WTC11 (cell line): ENCODE measurements around the gene CHST11. TPM values are rescaled to one million over a fixed set of nuclear protein-coding genes. Genes with fewer than 3 reads are reported as not detected.

Experiments used
- ATAC-seq: fragments of 200-7000 bp; cut with Tn5 transposase; 2 replicates; pipeline ENCODE4 v1.10.0; 2021; ENCODE audit warnings: mild to moderate bottlenecking, moderate library complexity
- CTCF ChIA-PET: fragments of 300-600 bp; sonication (Branson Sonifier 250); formaldehyde crosslinking; loops from one replicate; lab custom pipeline; 2021; ENCODE audit warnings: antibody characterized with exemption; lab: Charles Lee
- POLR2A ChIA-PET: fragments of 350-600 bp; sonication (Branson Sonifier 250); formaldehyde crosslinking; loops from one replicate; lab custom pipeline; 2021; ENCODE audit warnings: antibody characterized with exemption; lab: Charles Lee
- DNase-seq: peaks from one replicate; pipeline ENCODE4 v3.0.0; 2021; ENCODE audit warnings: low spot score
- H3K27ac Mint-ChIP-seq: 2 replicates; pipeline ENCODE4 v1.8.0; 2021; ENCODE audit warnings: mixed read lengths
- H3K27me3 Mint-ChIP-seq: 2 replicates; pipeline ENCODE4 v1.8.0; 2021; ENCODE audit warnings: low read depth, mild to moderate bottlenecking, moderate library complexity, mixed read lengths
- H3K36me3 Mint-ChIP-seq: 2 replicates; pipeline ENCODE4 v1.8.0; 2021; ENCODE audit warnings: mixed read lengths
- H3K4me1 Mint-ChIP-seq: 2 replicates; pipeline ENCODE4 v1.8.0; 2022; ENCODE audit warnings: mixed read lengths
- H3K4me3 Mint-ChIP-seq: 2 replicates; pipeline ENCODE4 v1.8.0; 2021; ENCODE audit warnings: mild to moderate bottlenecking, moderate library complexity, mixed read lengths
- H3K9me3 Mint-ChIP-seq: 2 replicates; pipeline ENCODE4 v1.8.0; 2021; ENCODE audit warnings: mixed read lengths
- EMX1 ChIP-seq: fragments of 250-450 bp; sonication (Bioruptor Pico); IDR thresholded peaks from 2 replicates; pipeline ENCODE4 v1.8.0; 2021; ENCODE audit warnings: mild to moderate bottlenecking
- JAZF1 ChIP-seq: fragments of 250-450 bp; sonication (Bioruptor Pico); IDR thresholded peaks from 2 replicates; pipeline ENCODE4 v1.9.0; 2021; ENCODE audit warnings: moderate library complexity, mild to moderate bottlenecking, inconsistent platforms
- NFE2L1 ChIP-seq: sonication (generic); formaldehyde crosslinking; IDR thresholded peaks from 2 replicates; pipeline ENCODE4 v1.8.1; 2023; ENCODE audit warnings: missing genetic modification reagents
- ZNF232 ChIP-seq: sonication (generic); formaldehyde crosslinking; IDR thresholded peaks from 2 replicates; pipeline ENCODE4 v1.8.0; 2022; ENCODE audit warnings: mild to moderate bottlenecking, missing genetic modification reagents
- ZNF263 ChIP-seq: sonication (generic); formaldehyde crosslinking; IDR thresholded peaks from 2 replicates; pipeline ENCODE4 v1.8.1; 2022; ENCODE audit warnings: low read depth, mild to moderate bottlenecking, moderate library complexity, missing genetic modification reagents
- total RNA-seq: library from RNA; stranded (reverse); gene quantifications from 3 replicates; pipeline ENCODE4 v1.2.3, GENCODE V29; 2021
- TF ChIP-seq, protein P1 (sequence below): sonication (generic); formaldehyde crosslinking; IDR thresholded peaks from 2 replicates; pipeline ENCODE4 v1.8.1; 2022; ENCODE audit warnings: low read depth, mild to moderate bottlenecking, moderate library complexity, missing genetic modification reagents, borderline replicate concordance
- TF ChIP-seq, protein P2 (sequence below): sonication (generic); formaldehyde crosslinking; IDR thresholded peaks from 2 replicates; pipeline ENCODE4 v1.8.1; 2022; ENCODE audit warnings: mild to moderate bottlenecking, moderate library complexity, missing genetic modification reagents
- TF ChIP-seq, protein P3 (sequence below): sonication (generic); formaldehyde crosslinking; IDR thresholded peaks from 2 replicates; pipeline ENCODE4 v1.8.1; 2023; ENCODE audit warnings: mild to moderate bottlenecking, missing genetic modification reagents, moderate library complexity
- TF ChIP-seq, protein P4 (sequence below): fragments of 250-450 bp; sonication (Bioruptor Pico); IDR thresholded peaks from 2 replicates; pipeline ENCODE4 v1.9.0; 2021; ENCODE audit warnings: mild to moderate bottlenecking, borderline replicate concordance
- TF ChIP-seq, protein P5 (sequence below): sonication (generic); formaldehyde crosslinking; IDR thresholded peaks from 2 replicates; pipeline ENCODE4 v1.8.1; 2023; ENCODE audit warnings: mild to moderate bottlenecking, missing genetic modification reagents
- TF ChIP-seq, protein P6 (sequence below): fragments of 250-450 bp; sonication (Bioruptor Pico); IDR thresholded peaks from 2 replicates; pipeline ENCODE4 v1.9.0; 2021; ENCODE audit warnings: moderate library complexity, mild to moderate bottlenecking, inconsistent platforms, borderline replicate concordance
- TF ChIP-seq, protein P7 (sequence below): sonication (generic); formaldehyde crosslinking; IDR thresholded peaks from 2 replicates; pipeline ENCODE4 v1.8.0; 2022; ENCODE audit warnings: mild to moderate bottlenecking, missing genetic modification reagents
- TF ChIP-seq, protein P8 (sequence below): sonication (generic); formaldehyde crosslinking; conservative IDR thresholded peaks from 2 replicates; pipeline ENCODE4 v1.8.1; 2023; ENCODE audit warnings: mild to moderate bottlenecking, low read depth, missing genetic modification reagents, moderate library complexity
- TF ChIP-seq, protein P9 (sequence below): sonication (generic); formaldehyde crosslinking; IDR thresholded peaks from 2 replicates; pipeline ENCODE4 v1.8.0; 2022; ENCODE audit warnings: mild to moderate bottlenecking, missing genetic modification reagents
- TF ChIP-seq, protein P10 (sequence below): sonication (generic); formaldehyde crosslinking; IDR thresholded peaks from 2 replicates; pipeline ENCODE4 v1.8.0; 2023; ENCODE audit warnings: mild to moderate bottlenecking, missing genetic modification reagents
- TF ChIP-seq, protein P11 (sequence below): sonication (generic); formaldehyde crosslinking; IDR thresholded peaks from 2 replicates; pipeline ENCODE4 v1.8.0; 2022; ENCODE audit warnings: mild to moderate bottlenecking, missing genetic modification reagents

CHST11 gene
- total RNA-seq, 1 experiment from 2014 or later: 24.2 TPM

DNA sequence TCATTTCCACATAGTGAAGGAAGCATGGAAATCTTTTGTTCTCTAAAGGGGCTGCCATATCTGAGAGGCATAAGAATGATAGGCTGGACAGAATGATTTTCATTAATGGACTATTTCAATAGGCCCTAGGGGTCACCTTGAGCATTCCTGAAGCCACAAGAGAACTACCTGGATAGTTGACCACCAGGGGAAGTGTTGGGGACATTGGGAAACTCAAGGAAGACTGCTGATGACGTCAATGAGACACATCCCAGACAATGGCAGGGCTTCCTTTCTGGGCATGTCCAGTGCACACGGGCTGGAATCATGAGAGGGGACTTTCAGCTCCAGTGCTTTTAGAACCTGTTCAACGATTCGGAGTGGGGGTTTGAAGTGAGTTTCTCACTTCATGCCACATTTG is 48.8 kb upstream of the CHST11 start:
- ATAC-seq (no peak), DNase-seq (no peak)
- Mint-ChIP-seq H3K4me3 (no peak overlapping the region), H3K36me3 (peaks cover 10% of the 10 kb centered on the region), H3K9me3 (peaks cover 26% of the 10 kb centered on the region), H3K4me1 (peaks cover 14% of the 10 kb centered on the region), H3K27ac (peak overlapping the region; percentile 10; the same call in 1 of the 2 replicates), H3K27me3 (peaks cover 10% of the 10 kb centered on the region)
- CTCF ChIA-PET: no interaction called here
- POLR2A ChIA-PET: no interaction called here
- TF ChIP-seq, protein P1, sequence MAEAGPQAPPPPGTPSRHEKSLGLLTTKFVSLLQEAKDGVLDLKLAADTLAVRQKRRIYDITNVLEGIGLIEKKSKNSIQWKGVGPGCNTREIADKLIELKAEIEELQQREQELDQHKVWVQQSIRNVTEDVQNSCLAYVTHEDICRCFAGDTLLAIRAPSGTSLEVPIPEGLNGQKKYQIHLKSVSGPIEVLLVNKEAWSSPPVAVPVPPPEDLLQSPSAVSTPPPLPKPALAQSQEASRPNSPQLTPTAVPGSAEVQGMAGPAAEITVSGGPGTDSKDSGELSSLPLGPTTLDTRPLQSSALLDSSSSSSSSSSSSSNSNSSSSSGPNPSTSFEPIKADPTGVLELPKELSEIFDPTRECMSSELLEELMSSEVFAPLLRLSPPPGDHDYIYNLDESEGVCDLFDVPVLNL (CRISPR knock-in tag): no peak
- TF ChIP-seq EMX1 (CRISPR knock-in tag): no peak
- TF ChIP-seq, protein P2, sequence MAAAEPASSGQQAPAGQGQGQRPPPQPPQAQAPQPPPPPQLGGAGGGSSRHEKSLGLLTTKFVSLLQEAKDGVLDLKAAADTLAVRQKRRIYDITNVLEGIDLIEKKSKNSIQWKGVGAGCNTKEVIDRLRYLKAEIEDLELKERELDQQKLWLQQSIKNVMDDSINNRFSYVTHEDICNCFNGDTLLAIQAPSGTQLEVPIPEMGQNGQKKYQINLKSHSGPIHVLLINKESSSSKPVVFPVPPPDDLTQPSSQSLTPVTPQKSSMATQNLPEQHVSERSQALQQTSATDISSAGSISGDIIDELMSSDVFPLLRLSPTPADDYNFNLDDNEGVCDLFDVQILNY (CRISPR knock-in tag): no peak
- TF ChIP-seq, protein P3, sequence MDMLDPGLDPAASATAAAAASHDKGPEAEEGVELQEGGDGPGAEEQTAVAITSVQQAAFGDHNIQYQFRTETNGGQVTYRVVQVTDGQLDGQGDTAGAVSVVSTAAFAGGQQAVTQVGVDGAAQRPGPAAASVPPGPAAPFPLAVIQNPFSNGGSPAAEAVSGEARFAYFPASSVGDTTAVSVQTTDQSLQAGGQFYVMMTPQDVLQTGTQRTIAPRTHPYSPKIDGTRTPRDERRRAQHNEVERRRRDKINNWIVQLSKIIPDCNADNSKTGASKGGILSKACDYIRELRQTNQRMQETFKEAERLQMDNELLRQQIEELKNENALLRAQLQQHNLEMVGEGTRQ (CRISPR knock-in tag): no peak
- TF ChIP-seq, protein P4, sequence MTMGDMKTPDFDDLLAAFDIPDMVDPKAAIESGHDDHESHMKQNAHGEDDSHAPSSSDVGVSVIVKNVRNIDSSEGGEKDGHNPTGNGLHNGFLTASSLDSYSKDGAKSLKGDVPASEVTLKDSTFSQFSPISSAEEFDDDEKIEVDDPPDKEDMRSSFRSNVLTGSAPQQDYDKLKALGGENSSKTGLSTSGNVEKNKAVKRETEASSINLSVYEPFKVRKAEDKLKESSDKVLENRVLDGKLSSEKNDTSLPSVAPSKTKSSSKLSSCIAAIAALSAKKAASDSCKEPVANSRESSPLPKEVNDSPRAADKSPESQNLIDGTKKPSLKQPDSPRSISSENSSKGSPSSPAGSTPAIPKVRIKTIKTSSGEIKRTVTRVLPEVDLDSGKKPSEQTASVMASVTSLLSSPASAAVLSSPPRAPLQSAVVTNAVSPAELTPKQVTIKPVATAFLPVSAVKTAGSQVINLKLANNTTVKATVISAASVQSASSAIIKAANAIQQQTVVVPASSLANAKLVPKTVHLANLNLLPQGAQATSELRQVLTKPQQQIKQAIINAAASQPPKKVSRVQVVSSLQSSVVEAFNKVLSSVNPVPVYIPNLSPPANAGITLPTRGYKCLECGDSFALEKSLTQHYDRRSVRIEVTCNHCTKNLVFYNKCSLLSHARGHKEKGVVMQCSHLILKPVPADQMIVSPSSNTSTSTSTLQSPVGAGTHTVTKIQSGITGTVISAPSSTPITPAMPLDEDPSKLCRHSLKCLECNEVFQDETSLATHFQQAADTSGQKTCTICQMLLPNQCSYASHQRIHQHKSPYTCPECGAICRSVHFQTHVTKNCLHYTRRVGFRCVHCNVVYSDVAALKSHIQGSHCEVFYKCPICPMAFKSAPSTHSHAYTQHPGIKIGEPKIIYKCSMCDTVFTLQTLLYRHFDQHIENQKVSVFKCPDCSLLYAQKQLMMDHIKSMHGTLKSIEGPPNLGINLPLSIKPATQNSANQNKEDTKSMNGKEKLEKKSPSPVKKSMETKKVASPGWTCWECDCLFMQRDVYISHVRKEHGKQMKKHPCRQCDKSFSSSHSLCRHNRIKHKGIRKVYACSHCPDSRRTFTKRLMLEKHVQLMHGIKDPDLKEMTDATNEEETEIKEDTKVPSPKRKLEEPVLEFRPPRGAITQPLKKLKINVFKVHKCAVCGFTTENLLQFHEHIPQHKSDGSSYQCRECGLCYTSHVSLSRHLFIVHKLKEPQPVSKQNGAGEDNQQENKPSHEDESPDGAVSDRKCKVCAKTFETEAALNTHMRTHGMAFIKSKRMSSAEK (CRISPR knock-in tag): no peak
- TF ChIP-seq, protein P5, sequence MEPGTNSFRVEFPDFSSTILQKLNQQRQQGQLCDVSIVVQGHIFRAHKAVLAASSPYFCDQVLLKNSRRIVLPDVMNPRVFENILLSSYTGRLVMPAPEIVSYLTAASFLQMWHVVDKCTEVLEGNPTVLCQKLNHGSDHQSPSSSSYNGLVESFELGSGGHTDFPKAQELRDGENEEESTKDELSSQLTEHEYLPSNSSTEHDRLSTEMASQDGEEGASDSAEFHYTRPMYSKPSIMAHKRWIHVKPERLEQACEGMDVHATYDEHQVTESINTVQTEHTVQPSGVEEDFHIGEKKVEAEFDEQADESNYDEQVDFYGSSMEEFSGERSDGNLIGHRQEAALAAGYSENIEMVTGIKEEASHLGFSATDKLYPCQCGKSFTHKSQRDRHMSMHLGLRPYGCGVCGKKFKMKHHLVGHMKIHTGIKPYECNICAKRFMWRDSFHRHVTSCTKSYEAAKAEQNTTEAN (CRISPR knock-in tag): no peak
- TF ChIP-seq, protein P6, sequence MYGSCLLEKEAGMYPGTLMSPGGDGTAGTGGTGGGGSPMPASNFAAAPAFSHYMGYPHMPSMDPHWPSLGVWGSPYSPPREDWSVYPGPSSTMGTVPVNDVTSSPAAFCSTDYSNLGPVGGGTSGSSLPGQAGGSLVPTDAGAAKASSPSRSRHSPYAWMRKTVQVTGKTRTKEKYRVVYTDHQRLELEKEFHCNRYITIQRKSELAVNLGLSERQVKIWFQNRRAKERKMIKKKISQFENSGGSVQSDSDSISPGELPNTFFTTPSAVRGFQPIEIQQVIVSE (CRISPR knock-in tag): no peak
- TF ChIP-seq, protein P7, sequence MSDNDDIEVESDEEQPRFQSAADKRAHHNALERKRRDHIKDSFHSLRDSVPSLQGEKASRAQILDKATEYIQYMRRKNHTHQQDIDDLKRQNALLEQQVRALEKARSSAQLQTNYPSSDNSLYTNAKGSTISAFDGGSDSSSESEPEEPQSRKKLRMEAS: no peak
- TF ChIP-seq NFE2L1 (CRISPR knock-in tag): no peak
- no peak for TF ChIP-seq ZNF232 (CRISPR knock-in tag)

DNA sequence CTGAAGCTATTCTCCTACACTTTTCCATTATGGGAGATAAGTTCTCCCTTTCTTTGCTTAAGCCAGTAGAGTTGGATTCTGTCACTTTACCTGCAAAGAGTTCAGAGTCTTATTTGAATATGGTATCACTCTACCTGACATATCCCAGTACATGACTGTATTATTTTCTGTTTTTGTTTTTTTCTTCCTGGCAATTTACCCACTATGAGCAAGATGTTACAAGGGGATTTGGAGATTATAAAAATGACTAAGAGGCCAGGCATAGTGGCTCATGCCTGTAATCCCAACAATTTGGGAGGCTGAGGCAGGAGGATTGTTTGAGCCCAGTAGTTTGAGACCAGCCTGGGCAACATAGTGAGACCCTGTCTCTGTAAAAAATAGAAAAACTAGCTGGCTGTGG is 46.4 kb upstream of the CHST11 start:
- Mint-ChIP-seq H3K27ac (no peak overlapping the region), H3K36me3 (peaks cover 10% of the 10 kb centered on the region), H3K4me3 (no peak overlapping the region), H3K27me3 (peaks cover 13% of the 10 kb centered on the region), H3K9me3 (peaks cover 26% of the 10 kb centered on the region), H3K4me1 (peaks cover 20% of the 10 kb centered on the region)
- DNase-seq (no peak), ATAC-seq (no peak)
- ChIA-PET CTCF (no interaction called here), POLR2A (no interaction called here)
- no peak for TF ChIP-seq JAZF1 (CRISPR knock-in tag)
- TF ChIP-seq, protein P8, sequence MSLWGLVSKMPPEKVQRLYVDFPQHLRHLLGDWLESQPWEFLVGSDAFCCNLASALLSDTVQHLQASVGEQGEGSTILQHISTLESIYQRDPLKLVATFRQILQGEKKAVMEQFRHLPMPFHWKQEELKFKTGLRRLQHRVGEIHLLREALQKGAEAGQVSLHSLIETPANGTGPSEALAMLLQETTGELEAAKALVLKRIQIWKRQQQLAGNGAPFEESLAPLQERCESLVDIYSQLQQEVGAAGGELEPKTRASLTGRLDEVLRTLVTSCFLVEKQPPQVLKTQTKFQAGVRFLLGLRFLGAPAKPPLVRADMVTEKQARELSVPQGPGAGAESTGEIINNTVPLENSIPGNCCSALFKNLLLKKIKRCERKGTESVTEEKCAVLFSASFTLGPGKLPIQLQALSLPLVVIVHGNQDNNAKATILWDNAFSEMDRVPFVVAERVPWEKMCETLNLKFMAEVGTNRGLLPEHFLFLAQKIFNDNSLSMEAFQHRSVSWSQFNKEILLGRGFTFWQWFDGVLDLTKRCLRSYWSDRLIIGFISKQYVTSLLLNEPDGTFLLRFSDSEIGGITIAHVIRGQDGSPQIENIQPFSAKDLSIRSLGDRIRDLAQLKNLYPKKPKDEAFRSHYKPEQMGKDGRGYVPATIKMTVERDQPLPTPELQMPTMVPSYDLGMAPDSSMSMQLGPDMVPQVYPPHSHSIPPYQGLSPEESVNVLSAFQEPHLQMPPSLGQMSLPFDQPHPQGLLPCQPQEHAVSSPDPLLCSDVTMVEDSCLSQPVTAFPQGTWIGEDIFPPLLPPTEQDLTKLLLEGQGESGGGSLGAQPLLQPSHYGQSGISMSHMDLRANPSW (CRISPR knock-in tag): no peak
- TF ChIP-seq ZNF263: no peak
- TF ChIP-seq, protein P9, sequence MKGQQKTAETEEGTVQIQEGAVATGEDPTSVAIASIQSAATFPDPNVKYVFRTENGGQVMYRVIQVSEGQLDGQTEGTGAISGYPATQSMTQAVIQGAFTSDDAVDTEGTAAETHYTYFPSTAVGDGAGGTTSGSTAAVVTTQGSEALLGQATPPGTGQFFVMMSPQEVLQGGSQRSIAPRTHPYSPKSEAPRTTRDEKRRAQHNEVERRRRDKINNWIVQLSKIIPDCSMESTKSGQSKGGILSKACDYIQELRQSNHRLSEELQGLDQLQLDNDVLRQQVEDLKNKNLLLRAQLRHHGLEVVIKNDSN: no peak
- TF ChIP-seq, protein P10, sequence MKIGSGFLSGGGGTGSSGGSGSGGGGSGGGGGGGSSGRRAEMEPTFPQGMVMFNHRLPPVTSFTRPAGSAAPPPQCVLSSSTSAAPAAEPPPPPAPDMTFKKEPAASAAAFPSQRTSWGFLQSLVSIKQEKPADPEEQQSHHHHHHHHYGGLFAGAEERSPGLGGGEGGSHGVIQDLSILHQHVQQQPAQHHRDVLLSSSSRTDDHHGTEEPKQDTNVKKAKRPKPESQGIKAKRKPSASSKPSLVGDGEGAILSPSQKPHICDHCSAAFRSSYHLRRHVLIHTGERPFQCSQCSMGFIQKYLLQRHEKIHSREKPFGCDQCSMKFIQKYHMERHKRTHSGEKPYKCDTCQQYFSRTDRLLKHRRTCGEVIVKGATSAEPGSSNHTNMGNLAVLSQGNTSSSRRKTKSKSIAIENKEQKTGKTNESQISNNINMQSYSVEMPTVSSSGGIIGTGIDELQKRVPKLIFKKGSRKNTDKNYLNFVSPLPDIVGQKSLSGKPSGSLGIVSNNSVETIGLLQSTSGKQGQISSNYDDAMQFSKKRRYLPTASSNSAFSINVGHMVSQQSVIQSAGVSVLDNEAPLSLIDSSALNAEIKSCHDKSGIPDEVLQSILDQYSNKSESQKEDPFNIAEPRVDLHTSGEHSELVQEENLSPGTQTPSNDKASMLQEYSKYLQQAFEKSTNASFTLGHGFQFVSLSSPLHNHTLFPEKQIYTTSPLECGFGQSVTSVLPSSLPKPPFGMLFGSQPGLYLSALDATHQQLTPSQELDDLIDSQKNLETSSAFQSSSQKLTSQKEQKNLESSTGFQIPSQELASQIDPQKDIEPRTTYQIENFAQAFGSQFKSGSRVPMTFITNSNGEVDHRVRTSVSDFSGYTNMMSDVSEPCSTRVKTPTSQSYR (CRISPR knock-in tag): no peak
- TF ChIP-seq, protein P11, sequence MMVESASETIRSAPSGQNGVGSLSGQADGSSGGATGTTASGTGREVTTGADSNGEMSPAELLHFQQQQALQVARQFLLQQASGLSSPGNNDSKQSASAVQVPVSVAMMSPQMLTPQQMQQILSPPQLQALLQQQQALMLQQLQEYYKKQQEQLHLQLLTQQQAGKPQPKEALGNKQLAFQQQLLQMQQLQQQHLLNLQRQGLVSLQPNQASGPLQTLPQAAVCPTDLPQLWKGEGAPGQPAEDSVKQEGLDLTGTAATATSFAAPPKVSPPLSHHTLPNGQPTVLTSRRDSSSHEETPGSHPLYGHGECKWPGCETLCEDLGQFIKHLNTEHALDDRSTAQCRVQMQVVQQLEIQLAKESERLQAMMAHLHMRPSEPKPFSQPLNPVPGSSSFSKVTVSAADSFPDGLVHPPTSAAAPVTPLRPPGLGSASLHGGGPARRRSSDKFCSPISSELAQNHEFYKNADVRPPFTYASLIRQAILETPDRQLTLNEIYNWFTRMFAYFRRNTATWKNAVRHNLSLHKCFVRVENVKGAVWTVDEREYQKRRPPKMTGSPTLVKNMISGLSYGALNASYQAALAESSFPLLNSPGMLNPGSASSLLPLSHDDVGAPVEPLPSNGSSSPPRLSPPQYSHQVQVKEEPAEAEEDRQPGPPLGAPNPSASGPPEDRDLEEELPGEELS (CRISPR knock-in tag): no peak
